Stimulated activated CD8-positive, alpha-beta memory T cell treated with anti-CD3 and anti-CD28 coated beads, Interleukin-12 subunit alpha, Interleukin-12 subunit beta, amount 100 ng/mL, for 24 hours (primary cell): ENCODE measurements around the gene DHRS4.
"Not testable (repeated sequence)": the region's sequence is repeated elsewhere in the genome, so short reads cannot be mapped to it uniquely, and the experiment has no call there.

Source experiments
- DNase-seq: peaks from one replicate; pipeline ENCODE4 v3.0.0-alpha.2; 2020; ENCODE audit errors: extremely low read depth

DHRS4 gene

DNA sequence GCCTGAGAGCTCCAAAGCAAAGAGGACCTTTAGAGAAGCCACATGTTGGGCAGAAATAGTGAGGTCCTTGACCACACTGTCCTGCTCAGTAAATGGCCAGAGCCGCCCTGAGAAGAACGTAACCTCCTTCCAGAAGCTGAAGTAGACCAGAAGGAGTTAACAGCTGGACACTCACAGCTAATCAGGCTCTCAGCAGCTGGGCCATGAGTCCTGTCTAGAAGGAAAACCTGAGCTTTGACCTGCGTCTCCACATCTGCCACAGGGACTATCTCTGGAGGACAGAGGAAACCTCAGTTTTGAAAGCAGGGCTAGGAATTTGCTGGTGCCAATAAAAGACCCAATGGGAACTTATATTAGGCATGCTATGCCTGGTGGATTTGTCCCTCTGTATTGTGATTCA lies 12.3 kb upstream of the DHRS4 start:
- no peak for DNase-seq

DNA sequence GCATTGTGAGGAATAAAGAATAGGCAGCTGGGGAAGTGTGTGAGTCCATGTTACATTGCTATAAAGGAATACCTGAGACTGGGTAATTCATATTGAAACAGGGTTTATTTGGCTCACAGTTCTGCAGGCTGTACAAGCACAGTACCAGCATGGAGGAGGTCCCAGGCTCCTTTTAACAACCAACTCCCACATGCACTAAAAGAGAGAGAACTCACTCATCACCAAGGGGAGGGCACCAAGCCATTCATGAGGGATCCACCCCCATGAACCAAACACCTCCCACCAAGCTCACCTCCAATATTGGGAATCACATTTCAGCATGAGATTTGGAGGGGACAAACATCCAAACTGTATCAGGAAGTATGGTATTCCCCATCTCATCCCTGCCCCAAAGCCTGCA lies 11.9 kb upstream of the DHRS4 start:
- DNase-seq, result no peak

DNA sequence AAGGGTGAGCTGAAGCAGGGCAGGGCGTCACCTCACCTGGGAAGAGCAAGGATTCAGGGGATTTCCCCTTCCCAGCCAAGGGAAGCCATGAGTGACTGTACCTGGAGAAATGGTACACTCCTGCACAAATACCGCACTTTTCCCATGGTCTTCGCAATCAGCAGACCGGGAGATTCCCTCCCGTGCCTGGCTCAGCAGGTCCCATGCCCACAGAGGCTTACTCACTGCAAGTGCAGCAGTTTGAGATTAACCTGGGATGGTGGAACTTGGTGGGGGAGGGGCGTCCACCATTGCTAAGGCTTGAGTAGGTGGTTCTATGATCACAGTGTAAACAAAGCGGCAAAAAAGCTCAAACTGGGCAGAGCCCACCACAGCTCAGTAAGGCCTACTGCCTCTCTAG lies 11.0 kb upstream of the DHRS4 start:
- no peak for DNase-seq

DNA sequence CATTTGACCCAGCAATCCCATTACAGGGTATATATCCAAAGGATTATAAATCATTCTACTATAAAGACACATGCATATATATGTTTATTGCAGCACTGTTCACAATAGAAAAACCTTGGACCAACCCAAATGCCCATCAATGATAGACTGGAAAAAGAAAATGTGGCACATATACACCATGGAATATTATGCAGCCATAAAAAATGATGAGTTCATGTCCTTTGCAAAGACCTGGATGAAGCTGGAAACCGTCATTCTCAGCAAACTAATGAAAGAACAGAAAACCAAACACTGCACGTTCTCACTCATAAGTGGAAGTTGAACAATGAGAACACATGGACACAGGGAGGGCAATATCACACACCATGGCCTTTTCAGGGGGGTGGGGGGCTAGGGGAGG lies 4.5 kb upstream of the DHRS4 start:
- not testable (repeated sequence) for DNase-seq

DNA sequence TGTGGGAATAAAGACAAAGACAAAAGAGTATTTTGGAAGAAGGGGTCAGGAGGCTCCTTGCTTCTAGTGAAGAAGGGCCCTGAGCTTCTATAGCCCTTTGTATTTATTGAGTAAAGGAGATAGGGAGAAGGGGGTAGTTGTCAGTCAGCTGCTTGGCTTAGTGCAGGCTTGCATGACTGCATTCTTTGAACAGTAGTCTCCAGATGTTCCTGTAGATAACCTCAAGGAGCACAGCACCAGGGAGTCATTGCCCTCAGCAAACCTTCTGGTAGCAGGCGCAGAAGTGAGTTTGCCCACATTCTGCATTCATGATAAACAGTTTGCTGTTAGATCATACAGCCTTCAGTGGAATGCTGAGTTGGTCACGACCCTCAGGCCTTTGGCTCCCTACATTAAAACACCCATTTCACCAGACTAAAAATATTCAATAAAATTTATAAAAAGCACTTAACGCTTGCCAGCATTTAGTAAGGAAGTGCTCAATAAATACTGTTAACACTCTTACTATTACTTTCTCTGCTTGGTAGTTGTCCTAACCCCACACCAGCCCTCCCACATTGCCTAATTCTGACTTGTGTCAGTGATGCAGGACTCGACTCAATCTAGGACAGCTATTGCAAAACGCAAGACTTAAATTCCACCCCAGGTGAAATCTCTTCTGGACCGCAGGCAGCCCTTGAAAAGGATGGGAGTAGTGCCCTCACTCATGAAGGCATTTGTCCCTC lies 3.0 kb upstream of the DHRS4 start:
- DNase-seq, result no peak

DNA sequence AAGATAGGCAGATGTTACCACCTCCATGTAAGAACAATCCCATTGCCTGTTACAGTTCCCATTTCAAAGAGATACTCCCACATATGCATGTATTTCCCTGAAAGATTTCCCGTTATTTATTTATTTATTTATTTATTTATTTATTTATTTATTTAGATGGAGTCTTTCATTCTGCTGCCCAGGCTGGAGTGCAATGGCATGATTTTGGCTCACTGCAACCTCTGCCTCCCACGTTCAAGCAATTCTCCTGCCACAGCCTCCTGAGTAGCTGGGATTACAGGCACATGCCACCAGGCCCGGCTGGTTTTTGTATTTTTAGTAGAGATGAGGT lies 2.5 kb upstream of the DHRS4 start:
- not testable (repeated sequence) for DNase-seq

DNA sequence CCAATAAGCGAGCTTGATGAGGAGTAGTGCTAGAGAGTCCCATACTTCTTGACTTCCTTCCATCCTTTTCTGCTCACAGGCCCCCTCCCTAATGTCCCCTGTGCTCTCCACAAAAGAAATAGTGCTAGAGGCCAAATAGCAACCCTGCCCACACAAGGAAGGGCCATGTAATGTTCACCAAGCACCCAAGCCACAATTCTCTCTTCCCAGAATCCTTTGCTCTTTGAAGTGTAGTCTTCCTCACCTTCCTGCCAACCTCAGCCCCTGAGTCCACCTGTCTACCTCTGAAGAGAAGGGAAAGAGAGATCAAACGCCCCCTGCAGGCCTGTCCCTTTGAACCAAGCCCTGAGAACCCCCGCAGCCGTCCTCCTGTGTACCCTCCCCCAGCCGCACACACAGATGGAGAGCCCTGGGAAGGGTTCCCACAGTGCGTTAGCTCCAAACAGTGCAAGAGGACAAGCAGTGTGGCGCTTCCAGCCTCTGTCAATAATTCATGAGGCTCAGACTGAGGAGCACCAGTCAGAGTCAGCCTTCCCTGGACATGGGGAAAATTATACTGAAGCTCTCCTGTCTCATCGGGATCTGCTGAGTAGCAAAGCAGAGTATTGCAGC lies 1.9 kb upstream of the DHRS4 start:
- DNase-seq, result no peak

DNA sequence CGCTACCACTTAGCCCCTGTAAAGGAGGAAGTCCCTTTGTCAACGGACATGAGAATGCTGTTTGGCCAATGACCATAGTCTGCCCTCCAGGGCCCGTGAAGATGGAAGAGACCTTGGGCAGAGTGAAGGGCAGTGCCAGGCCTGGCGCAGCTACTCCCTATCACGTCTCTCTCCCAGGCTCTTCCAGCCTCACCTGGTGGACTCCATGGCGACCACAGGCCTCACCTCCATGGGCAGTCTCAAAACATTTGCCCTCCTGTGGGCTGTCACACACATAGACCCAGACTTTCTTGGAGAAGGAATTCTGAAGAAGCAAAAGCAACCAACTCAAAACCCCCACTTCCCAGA lies 480 bp upstream of the DHRS4 start:
- not testable (repeated sequence) for DNase-seq

DNA sequence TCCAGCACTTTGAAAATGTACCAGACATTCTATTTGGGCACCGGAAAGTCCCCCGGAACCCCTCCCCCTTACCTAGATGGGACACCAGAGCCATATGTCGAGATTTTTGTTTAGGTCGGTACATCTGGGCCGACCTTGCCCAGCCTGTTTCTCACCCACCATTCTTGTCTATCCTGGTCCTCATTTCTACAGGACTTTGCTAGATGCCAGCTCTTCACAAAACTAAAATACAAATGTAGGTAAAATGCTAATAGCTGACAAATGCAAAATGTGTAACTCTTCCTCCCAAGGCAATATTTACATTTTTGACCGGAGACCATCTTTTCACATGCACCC lies 677 bp downstream of the DHRS4 start:
- not testable (repeated sequence) for DNase-seq

DNA sequence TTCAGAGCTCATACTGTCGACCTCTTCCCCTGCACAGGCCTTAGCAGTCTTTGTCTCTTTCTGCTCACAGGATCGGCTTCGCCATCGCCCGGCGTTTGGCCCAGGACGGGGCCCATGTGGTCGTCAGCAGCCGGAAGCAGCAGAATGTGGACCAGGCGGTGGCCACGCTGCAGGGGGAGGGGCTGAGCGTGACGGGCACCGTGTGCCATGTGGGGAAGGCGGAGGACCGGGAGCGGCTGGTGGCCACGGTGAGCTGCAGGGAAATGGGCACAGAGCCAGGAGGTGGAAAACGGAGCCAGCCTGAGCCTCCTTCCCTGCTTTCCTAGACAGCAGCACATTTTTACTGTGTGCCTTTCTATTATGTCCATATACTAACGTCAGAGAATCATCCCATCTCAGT lies 1.4 kb downstream of the DHRS4 start:
- DNase-seq, result not testable (repeated sequence)

DNA sequence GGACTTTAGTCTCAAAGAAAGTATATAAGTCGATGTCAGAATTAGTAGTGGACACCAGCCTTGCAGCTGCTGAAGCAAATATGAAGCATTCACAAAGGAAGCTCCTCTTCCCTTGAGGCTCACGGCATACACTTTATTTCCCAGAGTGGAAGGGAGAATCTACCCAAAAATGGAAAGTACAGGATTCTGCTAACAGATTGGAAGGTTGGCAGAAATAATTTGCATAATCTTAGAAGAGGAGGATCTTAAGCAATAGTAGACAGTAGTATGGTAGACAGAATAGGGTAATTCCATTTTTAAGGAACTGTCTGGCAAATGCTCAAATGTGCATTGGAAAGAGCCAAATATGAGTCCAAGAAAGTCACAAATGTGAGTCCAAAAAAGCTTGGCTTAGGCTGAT lies 2.2 kb downstream of the DHRS4 start:
- not testable (repeated sequence) for DNase-seq

DNA sequence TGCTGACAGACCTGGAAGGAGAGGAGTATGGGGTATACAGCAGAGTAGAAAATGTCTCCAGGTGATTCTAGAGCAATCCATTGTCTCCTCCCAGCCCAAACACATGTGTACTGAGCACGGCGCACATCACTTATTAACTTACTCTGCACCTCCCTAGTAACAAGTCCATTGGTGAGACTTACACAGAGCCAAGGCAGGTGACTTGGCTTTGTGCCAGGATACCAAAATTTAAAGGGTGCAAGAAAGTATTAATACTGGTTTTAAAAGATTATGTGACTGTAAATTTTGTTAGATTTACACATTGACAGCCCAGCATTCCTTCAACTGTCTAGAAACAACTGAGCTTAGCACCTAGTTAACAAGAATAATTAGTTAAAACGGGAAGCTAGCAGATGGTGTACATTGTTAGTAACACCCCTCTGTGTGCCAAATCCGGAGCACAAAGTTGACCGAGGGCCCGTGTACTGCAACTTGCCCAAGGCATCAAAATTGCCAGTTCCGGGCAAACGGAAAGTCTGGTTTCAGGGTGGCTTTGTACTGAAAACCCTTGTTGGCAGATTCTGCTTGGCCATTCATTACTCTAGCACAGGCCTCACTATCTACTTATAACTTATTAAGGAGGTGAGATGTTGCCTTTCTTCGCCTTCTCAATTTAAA lies 4.5 kb downstream of the DHRS4 start:
- DNase-seq, result not testable (repeated sequence)

DNA sequence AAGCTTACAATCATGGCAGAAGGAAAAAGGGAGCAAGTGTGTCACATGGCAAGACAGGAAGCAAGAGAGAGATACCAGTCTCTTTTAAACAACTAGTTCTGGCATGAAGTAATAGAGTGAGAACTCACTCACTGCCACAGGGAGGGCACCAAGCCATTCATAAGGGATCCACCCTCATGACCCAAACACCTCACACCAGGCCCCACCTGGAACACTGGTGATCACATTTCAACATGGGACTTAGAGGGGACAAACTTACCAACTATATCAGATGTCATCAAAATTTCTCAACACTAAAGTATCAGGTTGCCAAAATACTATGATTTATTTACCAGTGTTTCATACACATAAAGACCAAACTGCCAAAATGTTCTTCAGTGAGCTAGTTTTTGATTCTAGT lies 7.3 kb downstream of the DHRS4 start:
- DNase-seq, result not testable (repeated sequence)

DNA sequence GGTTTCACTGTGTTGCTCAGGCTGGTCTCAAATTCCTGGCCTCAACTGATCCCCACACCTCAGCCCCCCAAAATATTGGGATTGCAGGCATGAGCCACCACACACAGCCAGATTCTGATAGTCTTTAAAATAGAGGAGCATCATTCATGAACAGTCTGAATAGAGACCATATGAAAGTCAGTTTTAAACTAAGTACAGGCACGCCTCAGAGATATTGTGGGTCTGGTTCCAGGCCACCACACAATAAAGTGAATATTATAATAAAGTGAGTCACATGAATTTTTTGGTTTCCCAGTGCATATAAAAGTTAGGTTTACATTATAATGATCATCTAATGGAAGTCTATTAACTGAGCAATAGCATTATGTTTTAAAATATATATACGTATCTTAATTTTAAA lies 8.1 kb downstream of the DHRS4 start:
- not testable (repeated sequence) for DNase-seq

DNA sequence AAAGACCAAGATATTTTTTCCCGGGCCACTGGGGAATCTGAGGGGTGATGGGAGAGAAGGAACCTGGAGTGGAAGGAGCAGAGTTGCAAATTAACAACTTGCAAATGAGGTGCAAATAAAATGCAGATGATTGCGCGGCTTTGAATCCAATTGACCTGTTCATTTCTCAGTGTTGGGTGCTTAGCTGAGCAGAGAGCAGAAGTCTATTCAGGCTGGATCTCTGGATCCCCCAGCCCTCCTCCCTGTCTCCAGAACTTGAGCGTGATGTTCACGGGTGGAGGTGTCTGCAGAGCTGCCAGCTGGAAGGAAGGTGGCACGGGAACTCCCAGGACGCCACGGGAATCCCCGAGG lies 15.5 kb downstream of the DHRS4 start:
- DNase-seq, result not testable (repeated sequence)

DNA sequence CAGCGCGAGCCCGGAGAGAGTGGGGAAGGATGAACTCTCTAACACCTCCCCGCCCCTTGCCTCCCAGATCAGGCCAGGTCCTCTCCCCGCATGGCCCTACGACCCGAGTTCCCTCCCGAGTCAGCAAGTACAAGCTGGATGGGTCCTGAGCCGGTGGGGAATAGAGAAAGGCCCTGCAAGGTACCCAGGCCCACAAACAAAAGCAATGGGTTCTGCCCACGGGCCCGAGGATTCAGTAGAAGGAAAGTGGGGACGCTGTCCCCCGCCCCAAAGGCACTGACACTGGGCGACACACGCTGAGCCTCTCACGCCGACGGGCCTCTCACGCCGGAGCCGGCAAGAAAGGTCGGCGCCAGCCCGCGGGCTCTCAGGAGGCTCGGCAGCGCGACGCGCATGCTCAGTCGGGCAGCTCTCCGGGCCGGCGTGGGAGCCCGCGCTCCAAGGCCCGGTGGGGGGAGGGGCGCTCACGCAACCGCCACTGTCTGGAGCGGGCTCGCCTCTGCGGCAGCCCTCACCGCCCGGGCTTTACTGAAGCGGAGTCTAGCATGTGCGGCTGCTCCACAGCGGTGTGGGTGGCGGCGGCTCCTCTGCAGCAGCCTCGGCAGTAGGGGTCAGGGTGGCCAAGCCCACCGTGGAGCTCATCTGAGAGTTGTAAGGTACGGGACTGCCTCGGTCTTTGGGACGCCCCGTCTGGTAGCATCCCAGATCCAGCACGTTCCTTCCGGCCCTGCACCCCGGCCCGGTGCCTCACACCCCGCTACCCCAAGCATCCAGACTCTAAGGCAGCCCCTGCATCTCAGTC lies 16.1 kb downstream of the DHRS4 start:
- DNase-seq, result peak; percentile 26

DNA sequence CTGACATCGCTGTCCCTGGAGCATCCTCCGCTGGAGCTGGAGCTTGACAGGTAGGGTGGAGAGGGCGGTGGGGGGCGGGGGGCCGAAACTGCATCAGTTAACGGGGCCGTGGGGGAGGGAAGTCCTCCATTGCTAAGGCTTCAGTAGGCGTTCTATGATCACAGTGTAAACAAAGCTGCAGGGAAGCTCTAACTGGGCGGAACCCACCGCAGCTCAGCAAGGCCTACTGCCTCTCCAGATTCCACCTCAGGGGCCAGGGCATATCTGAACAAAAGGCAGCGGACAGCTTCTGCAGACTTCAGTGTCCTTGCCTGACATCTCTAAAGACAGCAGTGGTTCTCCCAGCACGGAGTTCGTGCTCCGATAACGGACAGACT lies 16.7 kb downstream of the DHRS4 start:
- DNase-seq, result not testable (repeated sequence)

DNA sequence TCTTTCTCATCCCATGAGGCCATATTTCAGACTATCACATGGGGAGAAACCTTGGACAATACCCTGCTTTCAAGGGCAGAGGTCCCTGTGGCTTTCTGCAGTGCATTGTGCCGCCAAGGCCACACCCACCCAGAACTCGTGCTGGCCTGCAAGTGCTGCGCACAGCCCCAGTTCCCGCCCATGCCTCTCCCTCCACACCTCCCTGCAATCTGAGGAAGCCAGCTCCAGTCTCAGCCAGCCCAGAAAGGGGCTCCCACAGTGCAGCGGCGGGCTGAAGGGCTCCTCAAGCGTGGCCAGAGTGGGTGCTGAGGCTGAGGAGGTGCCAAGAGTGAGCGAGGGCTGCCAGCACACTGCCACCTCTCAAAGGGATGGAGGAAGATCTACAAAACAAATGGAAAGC lies 19.6 kb downstream of the DHRS4 start:
- not testable (repeated sequence) for DNase-seq

DNA sequence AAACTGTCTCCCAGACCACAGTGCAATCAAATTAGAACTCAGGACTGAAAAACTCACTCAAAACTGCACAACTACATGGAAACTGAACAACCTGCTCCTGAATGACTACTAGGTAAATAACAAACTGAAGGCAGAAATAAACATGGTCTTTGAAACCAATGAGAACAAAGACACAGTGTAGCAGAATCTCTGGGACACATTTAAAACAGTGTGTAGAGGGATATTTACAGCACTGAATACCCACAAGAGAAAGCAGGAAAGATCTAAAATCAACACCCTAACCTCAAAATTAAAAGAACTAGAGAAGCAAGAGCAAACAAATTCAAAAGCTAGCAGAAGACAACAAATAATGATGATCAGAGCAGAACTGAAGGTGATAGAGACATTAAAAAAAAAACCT lies 20.5 kb downstream of the DHRS4 start:
- not testable (repeated sequence) for DNase-seq

DNA sequence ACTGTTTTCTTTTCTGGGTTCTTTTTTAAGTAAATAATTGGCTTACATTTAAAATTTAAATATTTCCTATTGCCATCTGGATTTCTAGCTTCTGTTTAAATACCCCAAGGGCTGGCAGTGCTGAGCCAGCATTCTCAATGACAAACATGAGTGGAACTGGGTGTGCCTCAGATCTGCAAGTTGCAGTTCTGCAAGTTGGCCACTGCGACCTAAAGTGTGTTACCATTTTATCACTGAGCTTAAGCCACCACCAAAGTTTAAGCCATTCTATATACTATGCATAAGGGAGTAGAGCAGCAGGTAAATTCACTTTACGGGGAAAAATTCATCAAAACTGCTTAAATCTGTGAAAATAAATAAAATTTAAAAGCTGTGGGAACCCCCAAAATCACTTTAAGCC lies 23.6 kb downstream of the DHRS4 start:
- not testable (repeated sequence) for DNase-seq

DNA sequence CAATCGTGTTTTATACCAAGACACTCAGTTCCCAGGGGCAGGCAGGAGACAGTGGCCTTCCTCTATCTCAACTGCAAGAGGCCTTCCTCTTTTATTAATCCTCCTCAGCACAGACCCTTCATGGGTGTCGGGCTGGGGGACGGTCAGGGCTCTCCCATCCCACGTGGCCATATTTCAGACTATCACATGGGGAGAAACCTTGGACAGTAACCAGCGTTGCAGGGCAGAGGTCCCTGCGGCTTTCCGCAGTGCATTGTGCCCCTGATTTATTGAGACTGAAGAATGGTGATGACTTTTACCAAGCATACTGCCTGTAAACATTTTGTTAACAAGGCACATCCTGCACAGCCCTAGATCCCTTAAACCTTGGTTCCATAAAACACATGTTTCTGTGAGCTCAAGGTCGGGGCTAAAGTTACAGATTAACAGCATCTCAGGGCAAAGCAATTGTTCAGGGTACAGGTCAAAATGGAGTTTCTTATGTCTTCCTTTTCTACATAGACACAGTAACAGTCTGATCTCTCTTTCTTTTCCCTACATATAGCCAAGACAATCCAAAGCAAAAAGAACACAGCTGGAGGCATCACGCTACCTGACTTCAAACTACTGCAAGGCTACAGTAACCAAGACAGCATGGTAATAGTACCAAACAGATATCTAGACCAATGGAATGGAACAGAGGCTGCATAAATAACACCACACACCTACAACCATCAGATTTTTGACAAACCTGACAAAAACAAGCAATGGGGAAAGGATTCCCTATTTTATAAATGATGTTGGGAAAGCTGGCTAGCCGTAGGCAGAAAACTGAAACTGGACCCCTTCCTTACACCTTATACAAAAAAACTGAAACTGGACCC lies 28.6 kb downstream of the DHRS4 start:
- DNase-seq, result not testable (repeated sequence)
